Fibroblast of villous mesenchyme (primary cell): Measurements from ENCODE around the gene SCN1A. TPM values are rescaled to one million over a fixed set of nuclear protein-coding genes. Genes with fewer than 3 reads are reported as not detected.

Source experiments
- DNase-seq: peaks from one replicate; pipeline ENCODE4 v3.0.0-alpha.2; 2010; ENCODE audit warnings: low read depth
- H3K4me3 ChIP-seq: 2 replicates; pipeline ENCODE4 v1.5.1; 2011; ENCODE audit warnings: low read depth, mild to moderate bottlenecking, low read length
- CTCF ChIP-seq: IDR thresholded peaks from 2 replicates; pipeline ENCODE4 v1.5.1; 2012; ENCODE audit warnings: low read depth, mild to moderate bottlenecking, low read length; ENCODE audit not compliant: insufficient read depth
- total RNA-seq: library from RNA; depleted of rRNA; stranded (reverse); fragments of >200 nt; gene quantifications from 2 replicates; pipeline ENCODE4 v1.2.3, GENCODE V29; 2012

Gene SCN1A
- total RNA-seq, 1 donor, result not detected

- no peak for DNase-seq
- TF ChIP-seq CTCF, result no peak
These were observed 311 bp upstream of the SCN1A start for GRCh38 chr2:166128156-166128505.

GRCh38 chr2:166126007-166126639 is 1.7 kb downstream of the SCN1A start:
- peak; percentile 6 for DNase-seq
- no peak for TF ChIP-seq CTCF
- H3K4me3 ChIP-seq, result no peak overlapping the region

More at GRCh38 chr2:166128156-166128505, 311 bp upstream of the SCN1A start:
- no peak overlapping the region for H3K4me3 ChIP-seq

GRCh38 chr2:166125557-166125956 is 2.3 kb downstream of the SCN1A start:
- no peak overlapping the region for H3K4me3 ChIP-seq
- TF ChIP-seq CTCF, result no peak
- DNase-seq, result no peak

GRCh38 chr2:166118180-166118579 is 9.6 kb downstream of the SCN1A start:
- H3K4me3 ChIP-seq, result no peak overlapping the region
- DNase-seq, result no peak
- no peak for TF ChIP-seq CTCF

GRCh38 chr2:166117491-166117890 is 10.3 kb downstream of the SCN1A start:
- no peak for DNase-seq
- no peak for TF ChIP-seq CTCF
- H3K4me3 ChIP-seq, result no peak overlapping the region

- H3K4me3 ChIP-seq, result no peak overlapping the region
- DNase-seq, result no peak
- no peak for TF ChIP-seq CTCF
These were observed 12.2 kb downstream of the SCN1A start for GRCh38 chr2:166115589-166115988.

- no peak for TF ChIP-seq CTCF
- DNase-seq, result no peak
- no peak overlapping the region for H3K4me3 ChIP-seq
These were observed 15.6 kb downstream of the SCN1A start for GRCh38 chr2:166112193-166112605.
